A673 (cell line): ENCODE data around the gene TMEM74B. TPM values are rescaled to one million over a fixed set of nuclear protein-coding genes. Genes with fewer than 3 reads are reported as not detected.
"Not testable (repeated sequence)": the region's sequence is repeated elsewhere in the genome, so short reads cannot be mapped to it uniquely, and the experiment has no call there.

Experiments used
- BruUV-seq: library from RNA; stranded (reverse); fragments of 400-500 nt; replicated peaks from 2 replicates; lab custom pipeline; 2021; lab: Mats Ljungman, UMichigan
- CTCF ChIA-PET: fragments of 300-600 bp; sonication (Branson Sonifier 250); formaldehyde crosslinking; loops from one replicate; lab custom pipeline; 2022; ENCODE audit warnings: antibody characterized with exemption; lab: Charles Lee
- POLR2A ChIA-PET: fragments of 300-600 bp; sonication (Branson Sonifier 250); formaldehyde crosslinking; loops from one replicate; lab custom pipeline; 2022; ENCODE audit warnings: antibody characterized with exemption; ENCODE audit not compliant: low non-redundant PET; lab: Charles Lee
- DNase-seq: peaks from one replicate; pipeline ENCODE4 v3.0.0-alpha.2; 2015; ENCODE audit warnings: low spot score
- H3K27ac ChIP-seq: fragments of 200-600 bp; sonication (generic); 2 replicates; pipeline ENCODE4 v1.5.1; 2016; ENCODE audit warnings: mixed run types, low read depth, mild to moderate bottlenecking, mixed read lengths, antibody characterized with exemption, low read length; ENCODE audit not compliant: poor library complexity, severe bottlenecking
- H3K27me3 ChIP-seq: fragments of 200-600 bp; sonication (generic); replicated peaks from 2 replicates; pipeline ENCODE4 v1.6.1; 2017; ENCODE audit warnings: mixed run types, low read depth, mild to moderate bottlenecking, mixed read lengths, antibody characterized with exemption, low read length; ENCODE audit not compliant: insufficient read depth, poor library complexity
- H3K36me3 ChIP-seq: fragments of 200-600 bp; sonication (generic); 2 replicates; pipeline ENCODE4 v1.6.1; 2016; ENCODE audit warnings: mixed run types, mild to moderate bottlenecking, mixed read lengths, antibody characterized with exemption, low read length; ENCODE audit not compliant: insufficient read depth, poor library complexity, severe bottlenecking
- H3K4me1 ChIP-seq: fragments of 200-600 bp; sonication (generic); 2 replicates; pipeline ENCODE4 v1.6.1; 2017; ENCODE audit warnings: mixed run types, mild to moderate bottlenecking, mixed read lengths, antibody characterized with exemption, low read length; ENCODE audit not compliant: insufficient read depth, poor library complexity, severe bottlenecking
- H3K4me3 ChIP-seq: fragments of 200-600 bp; sonication (generic); 2 replicates; pipeline ENCODE4 v1.5.1; 2016; ENCODE audit warnings: low read depth, mixed run types, mild to moderate bottlenecking, mixed read lengths, low read length; ENCODE audit not compliant: poor library complexity, severe bottlenecking
- H3K9me3 ChIP-seq: fragments of 200-600 bp; sonication (generic); 2 replicates; pipeline ENCODE4 v1.6.1; 2016; ENCODE audit warnings: mixed run types, low read depth, mild to moderate bottlenecking, mixed read lengths, antibody characterized with exemption, low read length; ENCODE audit not compliant: poor library complexity, severe bottlenecking
- CTCF ChIP-seq: fragments of 300-800, 200-600 bp; sonication (generic); conservative IDR thresholded peaks from 2 replicates; pipeline ENCODE4 v1.5.1; 2017; ENCODE audit warnings: low read depth, mild to moderate bottlenecking, antibody characterized with exemption, low read length, moderate library complexity, mixed read lengths
- EZH2 ChIP-seq: fragments of 200-600 bp; sonication (generic); IDR thresholded peaks from 2 replicates; pipeline ENCODE4 v1.6.1; 2017; ENCODE audit warnings: borderline replicate concordance, low read depth, mild to moderate bottlenecking, mixed read lengths, antibody characterized with exemption, low read length; ENCODE audit not compliant: poor library complexity, severe bottlenecking
- intact Hi-C: fragments of 100-400 bp; cut with micrococcal nuclease; formaldehyde crosslinking; loops from one replicate; pipeline ENCODE4 v1.10.0; 2022; ENCODE audit not compliant: unreplicated experiment
- total RNA-seq: library from RNA; stranded (reverse); gene quantifications from 2 replicates; pipeline ENCODE4 v1.2.3, GENCODE V29; 2021

TMEM74B gene
- total RNA-seq, 1 experiment from 2014 or later, result not detected

DNA sequence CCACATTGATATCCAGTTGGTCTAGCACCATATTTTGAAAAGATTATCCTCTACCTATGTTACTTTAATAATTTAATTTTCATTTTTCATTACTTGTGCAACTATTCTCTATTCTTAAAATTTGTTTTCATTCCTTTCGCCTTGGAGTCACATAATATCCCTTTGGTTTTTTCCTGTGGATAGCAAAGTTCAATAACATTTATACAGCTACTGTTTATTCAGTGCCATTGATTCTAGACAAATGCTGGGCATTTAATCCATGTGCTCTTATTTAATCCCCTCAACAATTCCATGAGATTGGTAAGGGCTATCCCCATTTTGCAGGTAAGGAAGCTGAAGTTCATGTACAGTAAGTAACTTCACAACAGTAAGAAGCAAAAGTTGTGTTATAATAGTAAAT lies 33.8 kb downstream of the TMEM74B start:
- Histone ChIP-seq H3K27ac (no peak overlapping the region), H3K36me3 (peaks cover 9% of the 10 kb centered on the region), H3K4me1 (no peaks in the 10 kb centered on the region), H3K9me3 (no peaks in the 10 kb centered on the region), H3K27me3 (no peaks in the 10 kb centered on the region), H3K4me3 (no peak overlapping the region)
- no TSS peak for BruUV-seq
- TF ChIP-seq EZH2 (no peak), CTCF (no peak)
- ChIA-PET CTCF (no interaction called here), POLR2A (no interaction called here)
- DNase-seq, result no peak
- intact Hi-C loops, result no loop called here

GRCh38 chr20:1150218-1150617 lies 34.6 kb downstream of the TMEM74B start:
- no peaks in the 10 kb centered on the region for H3K4me1 ChIP-seq
- no TSS peak for BruUV-seq
- TF ChIP-seq EZH2, result no peak
- TF ChIP-seq CTCF, result no peak
- no peak for DNase-seq
- H3K36me3 ChIP-seq, result peaks cover 9% of the 10 kb centered on the region
- POLR2A ChIA-PET, result no interaction called here
- H3K4me3 ChIP-seq, result no peak overlapping the region
- intact Hi-C loops, result no loop called here
- no peaks in the 10 kb centered on the region for H3K9me3 ChIP-seq
- no peak overlapping the region for H3K27ac ChIP-seq
- CTCF ChIA-PET, result no interaction called here
- no peaks in the 10 kb centered on the region for H3K27me3 ChIP-seq

DNA sequence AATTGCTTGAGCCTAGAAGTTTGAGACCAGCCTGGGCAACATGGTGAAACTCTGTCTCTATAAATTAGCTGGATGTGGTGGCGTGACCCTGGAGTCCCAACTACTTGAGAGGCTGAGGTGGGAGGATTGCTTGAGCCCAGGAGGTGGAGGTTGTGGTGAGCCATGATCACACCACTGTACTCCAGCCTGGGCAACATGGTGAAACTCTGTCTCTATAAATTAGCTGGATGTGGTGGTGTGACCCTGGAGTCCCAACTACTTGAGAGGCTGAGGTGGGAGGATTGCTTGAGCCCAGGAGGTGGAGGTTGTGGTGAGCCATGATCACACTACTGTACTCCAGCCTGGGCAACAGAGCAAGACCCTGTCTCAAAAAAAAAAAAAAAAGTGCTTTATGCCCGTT lies 35.0 kb downstream of the TMEM74B start:
- POLR2A ChIA-PET, H3K4me3 ChIP-seq, intact Hi-C loops, H3K9me3 ChIP-seq, H3K27me3 ChIP-seq, H3K27ac ChIP-seq, H3K4me1 ChIP-seq, DNase-seq, BruUV-seq, CTCF ChIA-PET, H3K36me3 ChIP-seq: not testable (repeated sequence)

DNA sequence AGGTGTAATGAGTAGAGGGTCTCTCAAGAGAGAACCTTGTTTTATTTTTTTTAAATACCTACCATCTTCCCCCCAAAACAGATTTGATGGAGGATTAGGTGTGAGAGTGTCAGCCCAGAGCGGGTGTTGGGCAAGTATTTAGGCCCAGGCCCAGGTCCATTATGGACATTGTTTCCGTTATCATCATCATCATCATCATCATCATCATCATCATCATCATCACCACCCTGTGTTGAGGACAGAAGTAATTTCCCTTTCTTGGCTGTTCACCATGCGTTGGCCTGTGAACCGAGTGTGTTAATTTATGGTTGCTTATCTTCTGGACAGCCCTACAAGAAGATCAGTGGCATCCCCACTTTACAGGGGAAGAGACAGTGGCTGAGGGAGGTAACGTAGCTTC lies 37.8 kb downstream of the TMEM74B start:
- no peak for DNase-seq

More for the DNA sequence above, 37.8 kb downstream of the TMEM74B start:
- no peaks in the 10 kb centered on the region for H3K4me1 ChIP-seq
- H3K27ac ChIP-seq, result no peak overlapping the region
- BruUV-seq, result no TSS peak
- intact Hi-C loops, result no loop called here
- no peak overlapping the region for H3K4me3 ChIP-seq
- H3K36me3 ChIP-seq, result peaks cover 5% of the 10 kb centered on the region
- H3K9me3 ChIP-seq, result no peaks in the 10 kb centered on the region
- POLR2A ChIA-PET, result no interaction called here
- CTCF ChIA-PET, result no interaction called here
- no peaks in the 10 kb centered on the region for H3K27me3 ChIP-seq
- TF ChIP-seq EZH2 (no peak), CTCF (no peak)
